NCI-H2107 treated with DMSO at 0.1 percent for 48 hours (cell line): ENCODE data around the gene ZNF529.

Experiments
- DNase-seq: peaks from one replicate; lab custom pipeline; 2025; ENCODE audit not compliant: unreplicated experiment; lab: John Stamatoyannopoulos, UW

The ZNF529 gene

GRCh38 chr19:36514012-36514612, 59.0 kb downstream of the ZNF529 start:
- no peak for DNase-seq

- DNase-seq = no peak
Observed at GRCh38 chr19:36508325-36508724, 64.8 kb downstream of the ZNF529 start.

- no peak for DNase-seq
Observed at GRCh38 chr19:36501973-36502372, 71.1 kb downstream of the ZNF529 start.

- no peak for DNase-seq
Observed at GRCh38 chr19:36497001-36497400, 76.1 kb downstream of the ZNF529 start.
